K562 (cell line): ENCODE results near the gene USP2. TPM values are rescaled to one million over a fixed set of nuclear protein-coding genes. Genes with fewer than 3 reads are reported as not detected.

Experiments
- ATAC-seq: fragments of 200-7000 bp; cut with Tn5 transposase; 3 replicates; pipeline ENCODE4 v1.9.1; 2020; ENCODE audit warnings: moderate library complexity
- BruUV-seq: library from RNA; stranded (reverse); fragments of 400-500 nt; replicated peaks from 2 replicates; lab custom pipeline; 2021; lab: Mats Ljungman, UMichigan
- CTCF ChIA-PET: fragments of 300-600 bp; formaldehyde crosslinking; extraction: SDS; loops from one replicate; lab custom pipeline; 2021; ENCODE audit warnings: low intra/inter-chr PET ratio; lab: Yijun Ruan, JAX
- POLR2A ChIA-PET: fragments of 300-600, 350-650 bp; sonication (Branson Sonifier 250); formaldehyde crosslinking; extraction: SDS; loops from one replicate; lab custom pipeline; 2021; ENCODE audit warnings: antibody characterized with exemption, inconsistent platforms; lab: Yijun Ruan, JAX
- DNase-seq, 4 experiments: peaks; one replicate each; pipeline versions ENCODE4 v3.0.0 to v3.0.0-alpha.2; 2011 to 2018; ENCODE audit warnings: low spot score in 3 of 4, mixed read lengths in 3 of 4; ENCODE audit errors: extremely low read depth in 1 of 4
- FAIRE-seq: peaks from 2 replicates; lab custom pipeline; 2011; peaks lifted over from hg19 to GRCh38; lab: Jason Lieb, UNC
- H2AFZ ChIP-seq: 2 replicates; pipeline ENCODE4 v1.6.0; 2011; ENCODE audit warnings: low read depth, low read length, control low read depth, inconsistent platforms
- H3K27ac ChIP-seq: fragments of 200-600 bp; 3 replicates; pipeline ENCODE4 v1.8.0; 2011; ENCODE audit warnings: low read depth, mild to moderate bottlenecking, control low read depth, inconsistent platforms, low read length, moderate library complexity, mixed read lengths; ENCODE audit errors: extremely low read depth
- H3K27me3 ChIP-seq, 2 experiments: fragments of 300-600 bp in 1 of 2; 2 replicates in 1 of 2; 3 replicates in 1 of 2; pipeline versions ENCODE4 v1.6.0 to v1.8.0; 2011; ENCODE audit warnings: inconsistent platforms in 2 of 2, low read length in 2 of 2, mild to moderate bottlenecking in 1 of 2, mixed read lengths in 1 of 2, moderate library complexity in 1 of 2; ENCODE audit not compliant: control insufficient read depth in 2 of 2, insufficient read depth in 2 of 2
- H3K36me3 ChIP-seq: fragments of 300-600 bp; 3 replicates; pipeline ENCODE4 v1.8.0; 2011; ENCODE audit warnings: mild to moderate bottlenecking, low read length, inconsistent platforms; ENCODE audit not compliant: control insufficient read depth, insufficient read depth
- H3K4me1 ChIP-seq, 2 experiments: fragments of 200-600 bp in 1 of 2; replicated peaks in 1 of 2; 2 replicates in 1 of 2; 3 replicates in 1 of 2; pipeline versions ENCODE4 v1.5.1 to v1.8.0; 2011; ENCODE audit warnings: inconsistent platforms in 2 of 2, low read length in 2 of 2, mild to moderate bottlenecking in 1 of 2, mixed read lengths in 1 of 2, moderate library complexity in 1 of 2; ENCODE audit not compliant: control insufficient read depth in 2 of 2, insufficient read depth in 2 of 2
- H3K4me2 ChIP-seq: 2 replicates; pipeline ENCODE4 v1.6.1; 2011; ENCODE audit warnings: low read length, control low read depth, inconsistent platforms, mixed read lengths; ENCODE audit not compliant: insufficient read depth
- H3K4me3 ChIP-seq: fragments of 200-600 bp; sonication (generic), shearing (Covaris generic); 2 replicates; pipeline ENCODE4 v1.5.1; 2016; ENCODE audit warnings: control low read depth, inconsistent platforms
- H3K79me2 ChIP-seq: fragments of 200-600 bp; 3 replicates; pipeline ENCODE4 v1.8.0; 2011; ENCODE audit warnings: low read length, inconsistent platforms; ENCODE audit not compliant: control insufficient read depth, insufficient read depth
- H3K9ac ChIP-seq, 2 experiments: 2 replicates each; pipeline versions ENCODE4 v1.6.0 to v1.6.1; 2011; ENCODE audit warnings: low read depth in 2 of 2, low read length in 2 of 2, control low read depth in 1 of 2, inconsistent platforms in 1 of 2, mild to moderate bottlenecking in 1 of 2, mixed read lengths in 1 of 2; ENCODE audit not compliant: insufficient read depth in 1 of 2
- H3K9me1 ChIP-seq: one replicate; pipeline ENCODE4 v1.6.0; 2011; ENCODE audit warnings: inconsistent platforms, mild to moderate bottlenecking, low read length, moderate library complexity; ENCODE audit not compliant: control insufficient read depth, insufficient read depth
- H3K9me3 ChIP-seq: replicated peaks from 2 replicates; pipeline ENCODE4 v1.5.1; 2011; ENCODE audit warnings: low read depth, low read length, inconsistent platforms; ENCODE audit not compliant: control insufficient read depth, insufficient read depth
- H4K20me1 ChIP-seq: replicated peaks from 2 replicates; pipeline ENCODE4 v1.6.1; 2011; ENCODE audit warnings: low read length, inconsistent platforms, mixed read lengths; ENCODE audit not compliant: control insufficient read depth, insufficient read depth
- ATF3 ChIP-seq, 2 experiments: fragments of 450-650 bp in 1 of 2; sonication (generic) in 1 of 2; formaldehyde crosslinking in 1 of 2; IDR thresholded peaks in 1 of 2; conservative IDR thresholded peaks in 1 of 2; 2 replicates each; pipeline versions ENCODE4 v1.6.1 to v1.8.1; 2016 to 2023; ENCODE audit warnings: mild to moderate bottlenecking in 2 of 2, moderate library complexity in 2 of 2, inconsistent platforms in 1 of 2, missing genetic modification reagents in 1 of 2
- BRCA1 ChIP-seq, 2 experiments: fragments of 450-650 bp in 1 of 2; sonication (generic) in 1 of 2; formaldehyde crosslinking in 1 of 2; IDR thresholded peaks; 2 replicates each; pipeline versions ENCODE4 v1.5.0 to v1.6.1; 2017 to 2020; ENCODE audit warnings: mild to moderate bottlenecking in 1 of 2, missing genetic modification reagents in 1 of 2
- ETS2 ChIP-seq: IDR thresholded peaks from 2 replicates; pipeline ENCODE4 v1.6.1; 2016; ENCODE audit warnings: borderline replicate concordance, missing genetic modification characterization, mild to moderate bottlenecking, moderate library complexity, missing compliant biosample characterization; ENCODE audit not compliant: poor library complexity, severe bottlenecking
- KLF6 ChIP-seq: fragments of 250-450 bp; sonication (Bioruptor Pico); IDR thresholded peaks from 2 replicates; pipeline ENCODE4 v1.4.0; 2020; ENCODE audit warnings: mild to moderate bottlenecking, moderate library complexity, borderline replicate concordance
- NBN ChIP-seq: fragments of 450-650 bp; IDR thresholded peaks from 2 replicates; pipeline ENCODE4 v1.6.1; 2016; ENCODE audit warnings: low read depth, mild to moderate bottlenecking
- SMAD4 ChIP-seq: fragments of 250-450 bp; sonication (Bioruptor Pico); conservative IDR thresholded peaks from 2 replicates; pipeline ENCODE4 v1.8.0; 2021; ENCODE audit warnings: inconsistent platforms, mild to moderate bottlenecking, moderate library complexity
- SMARCB1 ChIP-seq: IDR thresholded peaks from 2 replicates; pipeline ENCODE4 v1.6.1; 2011; ENCODE audit warnings: improper control_type of control experiment, low read depth; ENCODE audit not compliant: insufficient read length
- WGBS: fragments of 100-300 bp; shearing (Covaris generic); methylation state at CpG from one replicate; pipeline ENCODE4 v1.1.6; 2016; ENCODE audit warnings: low coverage, mixed read lengths; ENCODE audit not compliant: insufficient coverage; ENCODE audit errors: missing lambda C conversion rate; 5-methylcytosine and 5-hydroxymethylcytosine counted together
- in situ Hi-C: fragments of 300-500 bp; cut with MboI; formaldehyde crosslinking; loops from 4 replicates; pipeline ENCODE4 v1.15.0; 2018; ENCODE audit warnings: inconsistent platforms, mixed read lengths
- intact Hi-C: fragments of 100-400 bp; cut with micrococcal nuclease; formaldehyde crosslinking; loops from 2 replicates; pipeline ENCODE4 v1.14.2; 2022
- polyA plus RNA-seq, 8 experiments: library from polyadenylated mRNA; depleted of rRNA in 4 of 8; stranded (reverse) in 5 of 8; unstranded in 3 of 8; fragments of >200 nt; fragmentation: Nextera tagmentation in 2 of 8; fragmentation: Illumina TruSeq in 1 of 8; extraction: Ambion mirVana in 2 of 8; extraction: Trizol in 1 of 8; gene quantifications; 2 replicates each; pipeline versions ENCODE4 v1.2.1 to v1.2.3, GENCODE V29; 2011 to 2014; ENCODE audit warnings: inconsistent platforms in 1 of 8, missing spikeins in 1 of 8
- total RNA-seq, 7 experiments: library from RNA; depleted of rRNA in 6 of 7; stranded (reverse); fragments of >200 nt in 6 of 7; fragmentation: Illumina TruSeq in 2 of 7; extraction: Trizol in 2 of 7; gene quantifications; 2 replicates each; pipeline versions ENCODE4 v1.2.1 to v1.2.3, GENCODE V29; 2011 to 2021; ENCODE audit warnings: low replicate concordance in 1 of 7

Gene USP2
- total and polyA plus RNA-seq, 9 of the 15 experiments (the other 6 are each of a cell fraction or from before 2014, with no cell fraction given): 2.8 to 16.9 (median 3.9) TPM

- H3K27me3 ChIP-seq: peaks cover 0 to 16% of the 10 kb centered on the region in 2 experiments; a peak in 1 of 5 replicates
- FAIRE-seq: no peak
- intact Hi-C loops: no loop called here
Measured at GRCh38 chr11:119419246-119419645, 37.8 kb upstream of the USP2 start.

More at GRCh38 chr11:119419246-119419645, 37.8 kb upstream of the USP2 start:
- Histone ChIP-seq H3K36me3 (no peaks in the 10 kb centered on the region), H3K27ac (no peak overlapping the region), H3K79me2 (no peaks in the 10 kb centered on the region), H3K9me3 (no peaks in the 10 kb centered on the region), H4K20me1 (0 out of 2 replicates have a peak, but pooled peaks cover 2% of the 10 kb centered on the region), H3K4me1 (peaks cover 0 to 16% of the 10 kb centered on the region in 2 experiments; a peak in 2 of 5 replicates), H2AFZ (no peak overlapping the region), H3K4me2 (no peak overlapping the region), H3K4me3 (no peak overlapping the region), H3K9ac (no peak overlapping the region), H3K9me1 (no peaks in the 10 kb centered on the region)
- no peak for ATAC-seq
- POLR2A ChIA-PET: interaction anchor here (0.7 kb wide), 1 partner anchor 9 kb away, joined by 3 read pairs; no protein-coding TSS in a partner anchor
- 31% methylated on average over 4 of the region's 5 CpGs for WGBS
- TF ChIP-seq NBN: no peak
- TF ChIP-seq ATF3 (IDR thresholded peaks at IDR 0.05): no peak
- no peak for TF ChIP-seq ATF3 (CRISPR knock-in tag; conservative IDR thresholded peaks at IDR 0.05)
- no peak for TF ChIP-seq KLF6
- no peak for TF ChIP-seq ETS2
- no peak for TF ChIP-seq SMARCB1
- no peak for TF ChIP-seq BRCA1 (IDR thresholded peaks at IDR 0.05)
- no peak for TF ChIP-seq BRCA1 (CRISPR knock-in tag; IDR thresholded peaks at IDR 0.05)
- no peak for TF ChIP-seq SMAD4
- BruUV-seq: no TSS peak
- DNase-seq: no peak
- in situ Hi-C loops: no loop called here
- CTCF ChIA-PET: no interaction called here
